Activated CD4-positive, CD25-positive, alpha-beta regulatory T cell treated with anti-CD3 and anti-CD28 coated beads, Interleukin-2, amount 50 U/mL, for 72 hours (primary cell): ENCODE results near the gene SLC35B1.

Source experiments
- DNase-seq: peaks from one replicate; pipeline ENCODE4 v3.0.0; 2021

Gene SLC35B1

DNA sequence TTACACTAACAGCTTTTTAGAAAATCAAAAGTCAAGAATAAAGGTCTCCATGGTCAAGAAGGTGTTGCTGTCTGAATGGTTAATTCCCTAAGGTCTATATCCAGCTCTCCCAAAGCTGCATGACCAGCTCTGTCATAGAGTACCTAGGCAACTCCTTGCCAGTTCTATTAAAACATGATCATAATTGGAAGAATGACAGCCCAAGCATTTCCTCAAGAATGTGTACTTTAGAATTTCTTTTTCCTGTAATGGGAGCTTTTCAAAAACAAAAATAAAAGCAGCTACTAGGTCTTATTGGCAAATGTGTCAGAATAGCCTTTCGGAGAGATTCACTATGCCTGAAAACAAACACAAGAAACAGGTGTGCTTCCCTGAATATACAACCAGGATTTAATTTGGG, 37.8 kb downstream of the SLC35B1 start:
- DNase-seq: no peak

GRCh38 chr17:49667854-49668253, 39.9 kb downstream of the SLC35B1 start:
- no peak for DNase-seq

GRCh38 chr17:49664706-49665211, 43.0 kb downstream of the SLC35B1 start:
- DNase-seq: no peak

GRCh38 chr17:49659661-49660382, 47.9 kb downstream of the SLC35B1 start:
- DNase-seq: no peak

GRCh38 chr17:49656247-49656646, 51.5 kb downstream of the SLC35B1 start:
- DNase-seq: no peak
